ENCODE results near the gene PDZD8. TPM values are rescaled to one million over a fixed set of nuclear protein-coding genes. Genes with fewer than 3 reads are reported as not detected.

Gene PDZD8, protein sequence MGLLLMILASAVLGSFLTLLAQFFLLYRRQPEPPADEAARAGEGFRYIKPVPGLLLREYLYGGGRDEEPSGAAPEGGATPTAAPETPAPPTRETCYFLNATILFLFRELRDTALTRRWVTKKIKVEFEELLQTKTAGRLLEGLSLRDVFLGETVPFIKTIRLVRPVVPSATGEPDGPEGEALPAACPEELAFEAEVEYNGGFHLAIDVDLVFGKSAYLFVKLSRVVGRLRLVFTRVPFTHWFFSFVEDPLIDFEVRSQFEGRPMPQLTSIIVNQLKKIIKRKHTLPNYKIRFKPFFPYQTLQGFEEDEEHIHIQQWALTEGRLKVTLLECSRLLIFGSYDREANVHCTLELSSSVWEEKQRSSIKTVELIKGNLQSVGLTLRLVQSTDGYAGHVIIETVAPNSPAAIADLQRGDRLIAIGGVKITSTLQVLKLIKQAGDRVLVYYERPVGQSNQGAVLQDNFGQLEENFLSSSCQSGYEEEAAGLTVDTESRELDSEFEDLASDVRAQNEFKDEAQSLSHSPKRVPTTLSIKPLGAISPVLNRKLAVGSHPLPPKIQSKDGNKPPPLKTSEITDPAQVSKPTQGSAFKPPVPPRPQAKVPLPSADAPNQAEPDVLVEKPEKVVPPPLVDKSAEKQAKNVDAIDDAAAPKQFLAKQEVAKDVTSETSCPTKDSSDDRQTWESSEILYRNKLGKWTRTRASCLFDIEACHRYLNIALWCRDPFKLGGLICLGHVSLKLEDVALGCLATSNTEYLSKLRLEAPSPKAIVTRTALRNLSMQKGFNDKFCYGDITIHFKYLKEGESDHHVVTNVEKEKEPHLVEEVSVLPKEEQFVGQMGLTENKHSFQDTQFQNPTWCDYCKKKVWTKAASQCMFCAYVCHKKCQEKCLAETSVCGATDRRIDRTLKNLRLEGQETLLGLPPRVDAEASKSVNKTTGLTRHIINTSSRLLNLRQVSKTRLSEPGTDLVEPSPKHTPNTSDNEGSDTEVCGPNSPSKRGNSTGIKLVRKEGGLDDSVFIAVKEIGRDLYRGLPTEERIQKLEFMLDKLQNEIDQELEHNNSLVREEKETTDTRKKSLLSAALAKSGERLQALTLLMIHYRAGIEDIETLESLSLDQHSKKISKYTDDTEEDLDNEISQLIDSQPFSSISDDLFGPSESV
- 10 to 100 TPM; 12.1 to 12.7 TPM for total RNA-seq

DNA sequence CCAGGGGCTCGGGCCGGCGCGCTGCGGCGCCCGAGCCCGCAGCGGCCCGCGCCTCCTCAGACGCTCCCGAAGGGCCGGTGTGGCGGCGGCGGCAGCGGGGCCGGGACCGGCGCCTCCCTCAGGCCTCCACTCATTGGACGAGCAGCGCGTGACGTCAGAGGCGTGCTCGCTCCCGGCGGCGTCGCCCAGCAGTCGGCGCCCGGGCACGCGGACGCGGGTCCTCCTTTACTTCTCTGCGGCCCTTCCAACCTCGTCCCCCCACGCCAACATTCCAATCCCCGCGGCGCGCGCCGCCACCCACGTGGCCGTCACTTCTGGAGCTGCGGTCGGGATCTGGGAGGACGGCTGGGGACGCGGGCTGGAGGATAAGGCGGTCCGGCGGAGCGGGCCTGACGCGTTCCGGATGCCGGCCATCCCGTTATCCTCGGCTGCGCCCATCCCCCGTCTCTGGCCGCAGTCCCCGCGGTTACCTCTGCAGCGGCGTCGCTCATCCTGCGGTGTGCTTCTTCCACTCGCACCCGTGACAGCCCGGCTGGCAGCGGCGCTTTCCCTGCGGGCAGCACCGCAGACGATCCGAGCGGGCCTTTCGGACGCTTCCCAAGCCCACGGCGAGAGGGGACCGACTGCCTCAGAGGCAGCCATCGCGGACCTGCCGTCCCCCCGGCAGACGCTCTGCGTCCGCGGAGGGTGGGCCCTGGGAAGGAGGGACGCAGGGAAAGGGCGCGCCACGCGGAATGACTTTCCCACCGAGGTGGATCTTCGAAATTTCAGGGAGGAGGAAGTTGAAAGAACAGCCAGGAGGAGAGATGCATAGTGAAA is at the start of gene PDZD8:
Gene PDZD8, minus strand, starts transcription at position 81 of the 819 bp plus-strand sequence. CDS start 213 bp downstream, outside the sequence.

DNA sequence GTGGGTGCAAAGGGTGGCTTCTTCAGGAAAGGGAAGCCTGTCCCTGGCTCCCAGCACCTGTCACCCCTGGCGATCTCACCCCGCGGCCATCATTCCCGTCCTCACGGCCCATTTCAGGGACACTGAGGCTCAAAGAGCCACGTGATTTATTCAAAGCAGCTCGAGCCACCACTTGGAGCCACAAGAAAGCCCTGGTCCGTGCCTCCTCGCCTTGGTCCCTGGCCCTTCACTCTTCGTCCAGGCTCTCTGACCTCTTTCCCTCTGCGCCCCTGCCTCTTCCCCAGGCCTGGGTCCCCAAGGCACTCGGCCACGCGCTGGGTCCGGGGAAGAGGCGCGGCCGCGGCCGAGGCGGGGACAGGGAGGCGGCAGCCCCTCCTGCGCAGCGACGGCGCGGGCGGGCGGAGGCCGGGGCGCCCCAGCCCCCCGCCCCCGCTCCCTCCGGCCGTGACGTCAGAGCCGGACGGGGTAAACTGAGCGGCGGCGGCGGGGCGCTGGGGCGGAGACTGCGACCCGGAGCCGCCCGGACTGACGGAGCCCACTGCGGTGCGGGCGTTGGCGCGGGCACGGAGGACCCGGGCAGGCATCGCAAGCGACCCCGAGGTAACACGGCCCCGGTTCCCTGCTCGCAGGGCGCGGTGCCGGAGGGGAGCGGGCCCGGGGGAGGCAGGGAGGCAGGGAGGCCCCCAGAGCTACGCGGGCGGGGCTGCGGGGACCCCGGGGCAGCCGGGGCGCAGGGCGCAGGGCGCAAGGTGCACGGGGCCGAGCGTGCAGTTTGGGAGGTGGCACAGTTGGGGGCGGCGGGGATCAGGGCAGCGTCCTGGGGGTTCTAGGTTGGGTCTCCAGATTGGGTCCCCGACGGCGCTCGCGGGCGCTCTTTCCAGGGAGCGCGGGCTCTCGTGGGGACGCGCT is 134.4 kb downstream of the PDZD8 start, which contains the start of gene SLC18A2:
Gene SLC18A2, plus strand, starts transcription at position 494 of the 909 bp plus-strand sequence. CDS start 580 bp downstream, outside the sequence.

Other genes with a start within 250 kb of the PDZD8 start
- gene VAX1, start 237.2 kb downstream of the PDZD8 start, total RNA-seq: not detected
- gene KCNK18, start 178.0 kb downstream of the PDZD8 start, total RNA-seq: not detected
- gene SLC18A2, start 134.3 kb downstream of the PDZD8 start, total RNA-seq: not detected
- gene EMX2, start 167.3 kb upstream of the PDZD8 start, total RNA-seq: not detected

All from activated naive CD4-positive, alpha-beta T cell treated with anti-CD3 and anti-CD28 coated beads, Interleukin-2, amount 10 ng/mL, durations not matched to agents 5 hours and 36 hours (primary cell).